Small intestine (tissue), 7 donors: ENCODE measurements around the gene FSTL1. TPM values are rescaled to one million over a fixed set of nuclear protein-coding genes. Genes with fewer than 3 reads are reported as not detected.

ENCODE experiments used
- DNase-seq, 2 donors: peaks; one replicate each; pipeline versions ENCODE4 v3.0.0 to v3.0.0-alpha.2; 2013
- FAIRE-seq: peaks from 2 replicates; lab custom pipeline; 2012; peaks lifted over from hg19 to GRCh38; lab: Jason Lieb, UNC
- H3K27ac ChIP-seq, 3 donors: one replicate each; pipeline ENCODE4 v1.5.1; 2013; ENCODE audit warnings: low read length in 2 of 3, mild to moderate bottlenecking in 2 of 3, control low read depth in 1 of 3, inconsistent platforms in 1 of 3, low read depth in 1 of 3, moderate library complexity in 1 of 3
- H3K27me3 ChIP-seq, 3 donors: one replicate each; pipeline ENCODE4 v1.6.1; 2013; ENCODE audit warnings: low read length in 3 of 3, inconsistent platforms in 1 of 3; ENCODE audit not compliant: control insufficient read depth in 3 of 3, insufficient read depth in 3 of 3
- H3K36me3 ChIP-seq, 3 donors: one replicate each; pipeline ENCODE4 v1.6.1; 2013; ENCODE audit warnings: low read length in 3 of 3, inconsistent platforms in 1 of 3, low read depth in 1 of 3, mild to moderate bottlenecking in 1 of 3, moderate library complexity in 1 of 3; ENCODE audit not compliant: control insufficient read depth in 3 of 3, insufficient read depth in 2 of 3
- H3K4me1 ChIP-seq, 3 donors: one replicate each; pipeline ENCODE4 v1.6.1; 2013; ENCODE audit warnings: low read length in 2 of 3, inconsistent platforms in 1 of 3, low read depth in 1 of 3, mild to moderate bottlenecking in 1 of 3, moderate library complexity in 1 of 3; ENCODE audit not compliant: control insufficient read depth in 3 of 3, insufficient read depth in 2 of 3
- H3K4me3 ChIP-seq, 3 donors: one replicate each; pipeline ENCODE4 v1.5.1; 2013; ENCODE audit warnings: low read length in 3 of 3, control low read depth in 1 of 3, inconsistent platforms in 1 of 3, low read depth in 1 of 3, mild to moderate bottlenecking in 1 of 3, moderate library complexity in 1 of 3
- H3K9me3 ChIP-seq, 2 donors: one replicate each; pipeline ENCODE4 v1.6.1; 2013; ENCODE audit warnings: low read depth in 1 of 2, low read length in 1 of 2; ENCODE audit not compliant: control insufficient read depth in 2 of 2, insufficient read depth in 1 of 2
- WGBS, 3 donors: extraction: QIAGEN DNeasy Blood & Tissue Kit; methylation state at CpG; one replicate each; pipeline ENCODE4 v1.1.7; 2013; 5-methylcytosine and 5-hydroxymethylcytosine counted together
- polyA plus RNA-seq, 4 donors: library from polyadenylated mRNA; stranded (reverse) in 3 of 4; unstranded in 1 of 4; fragments of 200-250 nt in 3 of 4; fragments of 120-200 nt in 1 of 4; gene quantifications; one replicate each; pipeline versions ENCODE4 v1.2.1 to v1.2.3, GENCODE V29; 2013
- donor health status: healthy with polysubstance abuse.
- donor health status: control.
- donor health status: control.
- donor health status: Bipolar disorder and iron deficiency.
- donor health status: healthy.

The FSTL1 gene
- polyA plus RNA-seq, 4 donors, result 1.3 to 95.5 (median 46.4) TPM

- Histone ChIP-seq H3K27me3 (no peaks in the 10 kb centered on the region), H3K4me3 (no peak overlapping the region), H3K4me1 (peaks cover 0 to 2% (median 0%) of the 10 kb centered on the region in 3 donors), H3K27ac (peak overlapping the region in 1 of 3 donors; percentile 36), H3K9me3 (no peaks in the 10 kb centered on the region), H3K36me3 (no peaks in the 10 kb centered on the region)
- WGBS, 3 donors, result 21 to 49% (median 25%) methylated on average over 2 of the region's 2 CpGs
- FAIRE-seq (no peak), DNase-seq (peak; percentile 28 to 67)
Observed at GRCh38 chr3:120369037-120369467, 81.7 kb downstream of the FSTL1 start.

DNA sequence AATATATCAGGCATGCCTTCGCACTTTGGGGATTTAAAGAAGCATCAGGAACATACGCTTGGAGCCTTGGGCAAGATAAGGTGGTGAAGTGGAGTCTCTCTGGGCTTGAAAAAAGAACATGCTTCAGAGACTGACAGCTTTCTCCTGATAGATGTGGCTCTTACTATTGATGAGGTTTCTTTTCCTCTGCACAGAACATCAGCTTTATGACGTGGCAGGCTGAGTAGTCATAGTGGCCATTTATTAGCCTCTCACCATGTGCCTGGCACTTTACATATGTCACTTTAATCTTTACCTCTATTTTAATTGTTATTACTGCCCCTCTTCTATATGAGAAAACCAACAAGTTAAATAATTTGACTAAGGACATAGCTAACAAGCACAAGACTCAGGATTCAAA lies 82.6 kb downstream of the FSTL1 start:
- WGBS, 3 donors, result 68 to 75% (median 71%) methylated on average over 3 of the region's 3 CpGs
- no peak overlapping the region for H3K4me3 ChIP-seq
- H3K27ac ChIP-seq, result no peak overlapping the region
- H3K4me1 ChIP-seq, result peaks cover 0 to 2% (median 0%) of the 10 kb centered on the region in 3 donors
- FAIRE-seq, result no peak
- no peak for DNase-seq
- no peaks in the 10 kb centered on the region for H3K9me3 ChIP-seq
- H3K27me3 ChIP-seq, result no peaks in the 10 kb centered on the region
- H3K36me3 ChIP-seq, result no peaks in the 10 kb centered on the region

GRCh38 chr3:120364821-120365220 lies 86.0 kb downstream of the FSTL1 start:
- DNase-seq (no peak), FAIRE-seq (no peak)
- H3K9me3 ChIP-seq, result no peaks in the 10 kb centered on the region
- H3K4me3 ChIP-seq, result no peak overlapping the region
- WGBS, 3 donors, result 4 to 26% (median 18%) methylated on average over 1 of the region's 1 CpG
- peaks cover 0 to 2% (median 0%) of the 10 kb centered on the region in 3 donors for H3K4me1 ChIP-seq
- H3K27me3 ChIP-seq, result no peaks in the 10 kb centered on the region
- H3K36me3 ChIP-seq, result no peaks in the 10 kb centered on the region
- H3K27ac ChIP-seq, result no peak overlapping the region

GRCh38 chr3:120364101-120364500 lies 86.7 kb downstream of the FSTL1 start:
- Histone ChIP-seq H3K27ac (no peak overlapping the region), H3K4me1 (peaks cover 0 to 2% (median 0%) of the 10 kb centered on the region in 3 donors), H3K36me3 (no peaks in the 10 kb centered on the region), H3K27me3 (no peaks in the 10 kb centered on the region), H3K9me3 (no peaks in the 10 kb centered on the region), H3K4me3 (no peak overlapping the region)
- FAIRE-seq (no peak), DNase-seq (no peak)
- 41 to 75% (median 45%) methylated on average over 1 of the region's 1 CpG for WGBS, 3 donors

DNA sequence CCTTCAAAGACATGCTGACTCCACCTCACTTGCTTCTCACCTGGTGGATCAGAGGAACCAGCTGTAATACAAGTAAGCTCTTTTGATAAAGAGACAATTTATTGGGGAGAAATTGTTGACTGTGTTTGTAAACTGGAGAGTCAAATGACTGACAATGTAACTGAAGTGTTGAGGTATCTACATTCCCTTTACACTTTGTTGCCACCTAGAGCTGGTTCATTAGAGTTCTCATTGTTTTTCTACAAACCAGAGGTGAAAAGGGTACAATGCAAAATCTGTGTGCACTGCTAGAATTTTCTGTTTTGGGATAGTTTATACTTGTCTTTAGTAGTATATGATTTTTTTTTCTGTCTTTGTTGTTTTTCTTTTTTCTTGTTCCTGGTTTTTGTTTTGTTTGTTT lies 93.0 kb downstream of the FSTL1 start:
- Histone ChIP-seq H3K4me1 (no peaks in the 10 kb centered on the region), H3K4me3 (no peak overlapping the region), H3K36me3 (no peaks in the 10 kb centered on the region), H3K27ac (no peak overlapping the region), H3K9me3 (no peaks in the 10 kb centered on the region), H3K27me3 (no peaks in the 10 kb centered on the region)
- FAIRE-seq, result no peak
- DNase-seq, result no peak

DNA sequence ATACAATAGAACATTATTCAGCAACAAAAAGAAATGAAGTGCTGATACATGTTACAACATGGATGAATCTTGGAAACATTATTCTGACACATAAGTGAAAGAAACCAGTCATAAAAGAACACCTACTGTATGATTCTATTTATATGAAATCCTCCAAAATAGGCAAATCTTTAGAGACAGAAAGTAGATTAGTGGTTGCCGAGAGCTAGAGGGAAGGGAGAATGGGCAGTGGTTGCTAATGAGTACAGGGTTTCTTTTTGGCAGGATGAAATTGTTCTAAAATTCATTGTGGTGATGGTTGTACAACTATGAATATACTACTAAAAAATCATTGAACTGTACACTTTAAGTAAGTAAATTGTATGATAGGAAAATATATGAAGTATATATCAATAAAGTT lies 95.3 kb downstream of the FSTL1 start:
- Histone ChIP-seq H3K4me3 (no peak overlapping the region), H3K27me3 (no peaks in the 10 kb centered on the region), H3K27ac (no peak overlapping the region), H3K4me1 (no peaks in the 10 kb centered on the region), H3K36me3 (no peaks in the 10 kb centered on the region), H3K9me3 (no peaks in the 10 kb centered on the region)
- WGBS, 3 donors, result 91 to 94% (median 92%) methylated on average over 1 of the region's 1 CpG
- no peak for FAIRE-seq
- no peak for DNase-seq

DNA sequence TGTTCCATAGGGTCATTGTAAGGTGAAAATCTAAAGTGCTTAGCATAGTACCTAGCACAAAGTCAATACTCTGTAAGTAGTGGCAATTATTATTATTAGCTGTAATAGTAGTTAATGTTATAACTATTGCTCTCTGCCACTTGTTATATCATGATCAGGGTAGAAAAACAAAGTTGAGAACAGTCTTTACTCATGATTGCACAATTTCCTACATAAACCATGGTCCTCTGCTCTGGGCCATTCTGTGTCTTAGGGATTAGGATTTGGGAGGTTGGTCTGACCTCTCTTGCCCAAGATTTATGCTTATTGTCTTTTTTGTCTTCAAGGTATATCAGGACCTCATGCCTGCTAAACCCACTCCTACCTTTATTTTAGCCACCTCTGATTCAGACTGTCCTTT lies 97.3 kb downstream of the FSTL1 start:
- Histone ChIP-seq H3K4me3 (no peak overlapping the region), H3K36me3 (no peaks in the 10 kb centered on the region), H3K9me3 (no peaks in the 10 kb centered on the region), H3K4me1 (no peaks in the 10 kb centered on the region), H3K27me3 (no peaks in the 10 kb centered on the region), H3K27ac (no peak overlapping the region)
- FAIRE-seq (no peak), DNase-seq (no peak)

DNA sequence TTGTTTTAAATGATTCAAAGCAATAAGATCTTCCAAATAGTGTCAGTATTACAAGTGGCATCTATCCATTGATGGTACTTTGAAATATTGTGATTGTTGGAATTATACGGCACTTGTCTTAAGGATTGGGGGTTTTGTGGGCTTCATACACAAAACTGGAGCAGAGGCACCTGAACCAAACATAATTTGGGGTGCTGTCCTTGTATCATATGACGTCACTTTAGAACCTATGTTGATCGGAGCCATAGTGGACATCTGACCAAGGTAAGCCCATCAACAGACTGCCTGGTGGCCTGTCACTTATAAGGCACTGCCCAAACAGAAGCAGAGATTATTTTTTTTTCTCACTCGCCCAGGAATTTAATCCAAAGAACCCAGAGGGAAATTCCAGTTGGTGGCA lies 98.8 kb downstream of the FSTL1 start:
- H3K27ac ChIP-seq, result no peak overlapping the region
- H3K4me1 ChIP-seq, result peaks cover 0 to 3% (median 0%) of the 10 kb centered on the region in 3 donors
- no peak for FAIRE-seq
- no peaks in the 10 kb centered on the region for H3K9me3 ChIP-seq
- WGBS, 3 donors, result 88 to 93% (median 93%) methylated on average over 4 of the region's 4 CpGs
- no peak overlapping the region for H3K4me3 ChIP-seq
- H3K36me3 ChIP-seq, result no peaks in the 10 kb centered on the region
- no peak for DNase-seq
- H3K27me3 ChIP-seq, result no peaks in the 10 kb centered on the region

DNA sequence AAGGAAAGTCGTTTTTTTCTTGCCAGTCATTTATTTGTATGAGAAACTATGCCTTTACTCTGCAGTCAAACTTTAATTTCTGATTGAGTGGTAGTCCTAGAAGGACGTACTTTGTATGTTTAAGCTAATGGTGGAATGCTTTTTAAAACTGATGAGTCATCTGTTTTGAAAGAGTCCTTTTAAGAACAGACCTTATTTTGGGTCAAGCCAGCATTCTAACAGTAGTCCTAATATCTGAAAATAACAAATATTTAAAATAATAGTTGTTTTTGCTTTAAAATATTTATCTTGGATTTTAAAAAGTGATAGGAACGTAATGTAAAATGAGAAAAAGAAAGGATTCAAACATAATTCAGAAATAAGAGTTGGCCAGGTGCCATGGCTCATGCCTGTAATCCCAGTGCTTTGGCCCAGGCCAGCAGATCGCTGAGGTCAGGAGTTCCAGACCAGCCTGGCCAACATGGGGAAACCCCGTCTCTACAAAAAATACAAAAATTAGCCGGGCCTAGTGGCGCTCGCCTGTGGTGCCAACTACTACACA lies 100.3 kb downstream of the FSTL1 start:
- WGBS, 3 donors, result 58 to 67% (median 66%) methylated on average over 8 of the region's 8 CpGs
- DNase-seq (no peak), FAIRE-seq (no peak)
- Histone ChIP-seq H3K27me3 (no peaks in the 10 kb centered on the region), H3K4me3 (no peak overlapping the region), H3K4me1 (peaks cover 0 to 3% (median 0%) of the 10 kb centered on the region in 3 donors), H3K36me3 (no peaks in the 10 kb centered on the region), H3K27ac (no peak overlapping the region), H3K9me3 (no peaks in the 10 kb centered on the region)
